ENCODE data around the gene PCBD2.

Gene PCBD2

GRCh38 chr5:135007749-135008363 lies 102.9 kb downstream of the PCBD2 start:
- DNase-seq (ENCODE audit: low read depth), result no peak

GRCh38 chr5:135008556-135008955 lies 103.6 kb downstream of the PCBD2 start:
- DNase-seq (ENCODE audit: low read depth), result no peak

- DNase-seq (ENCODE audit: low read depth), result no peak
Measured at GRCh38 chr5:135008981-135009735, 104.2 kb downstream of the PCBD2 start.

GRCh38 chr5:135009736-135010501 lies 105.0 kb downstream of the PCBD2 start:
- DNase-seq (ENCODE audit: low read depth), result no peak

- no peak for DNase-seq (ENCODE audit: low read depth)
Measured at GRCh38 chr5:135010502-135011354, 105.8 kb downstream of the PCBD2 start.

GRCh38 chr5:135011355-135012032 lies 106.6 kb downstream of the PCBD2 start:
- no peak for DNase-seq (ENCODE audit: low read depth)

GRCh38 chr5:135012033-135012588 lies 107.2 kb downstream of the PCBD2 start:
- DNase-seq (ENCODE audit: low read depth), result no peak
